Activated CD4-positive, alpha-beta T cell treated with anti-CD3 and anti-CD28 coated beads, Interleukin-2, amount 50 U/mL, for 24 hours (primary cell): ENCODE data around the gene CAPN2.
"Not testable (repeated sequence)": the region's sequence is repeated elsewhere in the genome, so short reads cannot be mapped to it uniquely, and the experiment has no call there.

ENCODE experiments used
- DNase-seq, 2 donors: peaks; one replicate each; pipeline ENCODE4 v3.0.0-alpha.2; 2020; ENCODE audit warnings: low read depth in 1 of 2, low spot score in 1 of 2

CAPN2 gene

DNA sequence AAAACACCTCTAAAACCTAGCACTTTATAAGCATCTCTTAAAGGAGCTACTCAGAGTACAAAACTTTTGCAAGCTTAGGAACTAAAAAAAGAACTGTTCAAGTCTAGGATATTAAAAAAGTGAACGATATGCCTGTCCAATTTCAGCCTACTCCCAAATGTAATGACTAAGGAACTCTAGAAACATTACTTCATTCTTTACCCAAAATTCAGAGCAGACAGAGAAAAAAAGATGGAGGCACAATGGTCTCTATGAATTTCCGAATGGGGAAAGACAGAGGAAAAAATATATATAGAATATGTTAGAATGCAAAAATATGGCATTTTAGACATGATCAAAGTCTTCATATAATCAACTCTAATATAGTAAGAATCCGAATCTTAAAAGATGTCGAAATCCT lies 72.2 kb downstream of the CAPN2 start:
- DNase-seq, result no peak

GRCh38 chr1:223785808-223786207 lies 73.5 kb downstream of the CAPN2 start:
- no peak for DNase-seq

- DNase-seq, result no peak
Measured at GRCh38 chr1:223788746-223789415, 76.5 kb downstream of the CAPN2 start.

DNA sequence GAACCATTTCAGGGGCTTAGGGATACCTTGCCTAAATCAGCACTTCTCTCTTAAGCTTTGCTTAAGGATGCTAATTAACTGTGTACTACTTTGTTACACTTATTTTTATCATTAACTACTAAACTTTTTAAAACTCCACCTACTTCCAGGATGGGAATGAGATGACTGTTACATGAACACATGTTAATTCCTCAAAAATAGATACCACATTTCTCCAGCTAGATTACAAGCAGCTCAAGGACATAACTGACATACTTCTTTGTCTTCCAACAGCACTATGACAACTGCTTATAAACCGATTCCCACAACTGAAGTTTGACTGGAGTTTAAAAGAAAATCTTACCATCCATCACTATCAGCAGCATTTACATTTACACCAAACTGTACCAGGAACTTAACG lies 79.7 kb downstream of the CAPN2 start:
- DNase-seq, result no peak

DNA sequence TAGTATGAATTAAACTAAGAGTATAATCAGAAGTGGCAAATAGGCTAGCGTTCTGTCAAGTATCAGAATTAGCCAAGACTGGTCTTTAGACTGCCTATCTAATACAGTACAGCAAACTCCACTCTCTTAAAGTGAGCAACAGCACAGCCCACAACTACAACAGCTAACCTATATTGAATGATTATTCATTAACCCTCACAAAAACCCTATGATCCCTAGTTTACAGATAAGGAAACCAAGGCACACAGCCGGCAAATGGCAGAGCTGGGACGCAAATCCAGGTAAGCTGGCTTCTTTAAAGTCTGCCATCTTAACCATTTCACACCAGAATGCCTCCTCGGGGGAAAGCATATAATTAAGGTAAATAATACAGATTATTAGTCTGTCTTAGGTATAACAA lies 81.4 kb downstream of the CAPN2 start:
- DNase-seq, result no peak

DNA sequence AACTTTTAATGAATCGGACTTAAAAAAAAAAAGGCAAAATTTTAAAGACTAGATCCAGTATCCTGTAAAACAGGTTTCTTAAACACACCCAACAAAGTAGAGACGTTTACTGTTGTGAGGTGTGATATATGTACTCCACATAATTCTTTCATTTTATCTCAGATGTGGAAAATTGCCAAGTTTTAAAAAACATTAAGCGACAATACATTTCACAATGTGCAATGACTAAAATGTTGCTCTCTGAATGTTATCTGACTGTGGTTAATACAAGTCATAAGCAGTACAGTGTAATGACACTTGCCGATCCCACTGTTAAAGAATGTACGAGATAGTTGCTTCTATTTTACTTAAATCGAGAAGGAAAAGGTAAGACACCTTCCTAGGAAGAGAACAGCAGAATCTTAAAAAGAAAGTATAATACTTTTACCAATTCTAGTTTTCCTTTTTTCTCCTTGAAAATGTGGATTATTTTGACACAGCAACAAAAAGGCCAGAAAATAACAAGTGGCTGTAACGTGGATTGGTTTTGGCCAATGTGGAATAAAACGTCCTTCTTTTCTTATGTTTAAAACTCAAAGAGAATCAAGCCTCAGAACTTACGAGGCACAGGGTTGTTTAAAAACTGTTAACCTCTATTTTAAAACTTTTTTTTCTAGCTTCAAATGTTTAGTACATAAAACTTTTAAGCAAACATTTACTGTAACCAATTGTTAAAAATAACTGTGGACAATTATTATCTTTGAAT lies 82.0 kb downstream of the CAPN2 start:
- DNase-seq, result no peak

DNA sequence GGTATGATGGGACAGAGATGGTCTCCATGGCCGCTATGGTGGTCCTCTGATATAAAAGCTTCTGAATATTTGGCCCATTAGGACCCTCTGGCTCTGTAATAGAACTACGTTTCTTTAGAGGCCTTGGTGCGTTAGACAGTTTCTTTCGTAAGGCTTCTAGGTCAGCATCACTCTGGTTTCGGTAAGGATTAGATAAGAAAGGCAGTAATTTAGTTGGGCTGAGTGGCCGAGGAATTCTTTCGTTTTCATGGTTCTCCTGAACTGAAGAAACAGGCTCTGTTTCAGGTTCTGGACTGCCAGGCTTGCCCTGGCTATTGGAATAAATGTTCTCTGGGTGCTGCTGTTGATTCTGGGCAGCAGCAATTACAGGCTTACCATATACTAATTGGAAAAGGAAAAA lies 83.9 kb downstream of the CAPN2 start:
- DNase-seq, result no peak

- no peak for DNase-seq
Measured at GRCh38 chr1:223802032-223802431, 89.7 kb downstream of the CAPN2 start.

GRCh38 chr1:223802602-223803001 lies 90.3 kb downstream of the CAPN2 start:
- no peak for DNase-seq

GRCh38 chr1:223803211-223803610 lies 90.9 kb downstream of the CAPN2 start:
- DNase-seq, result no peak

GRCh38 chr1:223809905-223810304 lies 97.6 kb downstream of the CAPN2 start:
- not testable (repeated sequence) for DNase-seq

GRCh38 chr1:223810586-223810985 lies 98.2 kb downstream of the CAPN2 start:
- no peak for DNase-seq

DNA sequence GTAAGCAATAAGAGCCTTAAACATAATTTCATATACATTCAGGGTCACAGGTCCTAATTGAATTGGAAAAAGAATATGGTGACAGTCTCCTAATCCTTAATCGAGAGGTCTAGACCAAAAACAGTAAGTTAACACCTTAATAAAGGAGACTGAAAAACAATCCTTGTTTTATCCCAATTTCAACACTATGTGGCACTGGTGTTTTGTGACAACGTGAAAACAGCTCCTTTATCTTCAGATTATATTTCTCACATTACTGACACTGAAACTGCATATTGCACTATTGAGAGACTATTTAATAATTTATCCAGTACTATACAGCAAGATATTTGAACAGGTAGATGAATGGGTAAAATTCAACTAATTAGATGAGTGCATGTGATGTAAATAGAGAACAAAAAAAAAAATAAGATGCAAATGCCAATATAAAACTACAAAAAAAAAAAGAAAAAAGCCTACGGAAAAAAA lies 99.3 kb downstream of the CAPN2 start:
- DNase-seq, result no peak

GRCh38 chr1:223813645-223814044 lies 101.3 kb downstream of the CAPN2 start:
- DNase-seq, result no peak

DNA sequence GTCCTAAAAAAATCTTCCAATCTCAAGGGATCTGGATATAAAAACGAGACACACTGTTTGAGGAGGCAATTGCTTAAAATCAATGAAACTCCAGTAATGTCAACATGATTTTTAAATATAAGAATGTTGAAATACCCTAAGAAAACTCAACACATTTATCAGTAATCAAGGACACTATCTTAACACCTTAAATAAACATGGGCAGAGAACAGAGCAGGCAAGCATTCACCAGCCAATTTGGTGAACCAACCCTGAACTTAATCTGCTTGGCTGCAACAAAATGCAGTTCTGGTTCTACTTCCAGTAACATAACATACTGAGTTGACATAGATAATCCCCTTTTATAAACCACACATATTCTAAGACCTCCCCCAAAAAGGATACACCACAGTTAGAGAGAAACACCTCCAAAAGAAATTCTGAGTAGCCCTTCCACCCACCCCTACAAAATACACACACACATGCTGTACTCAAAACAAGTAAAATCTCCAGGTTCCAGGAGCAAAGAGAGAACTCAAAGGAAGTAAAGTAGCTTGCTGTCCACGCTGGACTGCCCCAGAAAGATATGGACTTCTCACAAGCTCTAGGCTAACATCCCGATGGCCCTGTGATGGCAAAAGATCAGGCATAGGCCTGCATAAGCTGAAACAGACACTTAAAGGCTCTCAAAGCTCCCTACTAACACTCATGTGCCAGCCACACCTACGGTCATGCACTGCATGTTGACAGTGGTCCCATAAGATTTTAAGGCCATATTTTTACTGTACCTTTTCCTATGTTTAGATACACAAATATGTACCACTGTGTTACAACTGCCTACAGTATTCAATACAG lies 102.9 kb downstream of the CAPN2 start:
- no peak for DNase-seq

GRCh38 chr1:223815865-223816264 lies 103.5 kb downstream of the CAPN2 start:
- DNase-seq, result no peak

- DNase-seq, result not testable (repeated sequence)
Measured at GRCh38 chr1:223817265-223817664, 104.9 kb downstream of the CAPN2 start.

GRCh38 chr1:223819730-223820514 lies 107.6 kb downstream of the CAPN2 start:
- no peak for DNase-seq

DNA sequence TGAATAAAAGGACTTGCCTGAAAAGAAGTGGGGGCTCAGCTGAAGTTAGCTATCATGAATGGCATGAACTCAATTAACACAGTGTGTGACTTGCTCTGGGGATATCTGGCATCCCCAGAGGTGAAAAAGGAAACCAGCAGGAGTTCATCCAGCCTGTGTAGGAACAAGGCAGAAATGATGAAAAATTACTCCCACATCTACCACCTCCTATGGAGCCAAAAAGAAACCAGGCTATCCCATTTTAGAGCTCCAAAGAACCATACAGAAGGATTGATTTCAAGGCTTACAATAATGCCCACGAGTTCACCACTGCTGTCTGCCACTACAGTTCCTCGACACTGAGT lies 108.1 kb downstream of the CAPN2 start:
- DNase-seq, result no peak

- DNase-seq, result no peak
Measured at GRCh38 chr1:223820971-223821370, 108.6 kb downstream of the CAPN2 start.

GRCh38 chr1:223824287-223824686 lies 111.9 kb downstream of the CAPN2 start:
- no peak for DNase-seq
